ENCODE data around the gene SH2D2A. TPM values are rescaled to one million over a fixed set of nuclear protein-coding genes. Genes with fewer than 3 reads are reported as not detected.

The SH2D2A gene
- total and polyA plus RNA-seq, 9 of the 15 experiments (the other 6 are each of a cell fraction or from before 2014, with no cell fraction given) = 0.89 to 33.6 (median 6.9) TPM

GRCh38 chr1:156814571-156815260 lies 1.9 kb downstream of the SH2D2A start:
- Histone ChIP-seq H4K20me1 (replicated peaks; ENCODE audit: control insufficient read depth, insufficient read depth, low read length) (no peaks in the 10 kb centered on the region), H3K9me3 (replicated peaks; ENCODE audit: control insufficient read depth, insufficient read depth, low read depth, low read length) (no peaks in the 10 kb centered on the region), H3K36me3 (ENCODE audit: control insufficient read depth, insufficient read depth, low read length) (peaks cover 16% of the 10 kb centered on the region; the same call in 2 of the 3 replicates), H3K9me1 (ENCODE audit: control insufficient read depth, insufficient read depth, low read length) (no peaks in the 10 kb centered on the region), H3K27ac (ENCODE audit: extremely low read depth, low read depth, low read length) (peak overlapping the region; percentile 86; the same call in 2 of the 3 replicates), H3K9ac (ENCODE audit: insufficient read depth in 1 of 2, low read depth in 2 of 2, low read length in 2 of 2) (peak overlapping the region; percentile 83 to 96), H3K4me2 (ENCODE audit: insufficient read depth, low read length) (peak overlapping the region; percentile 83), H3K27me3 (ENCODE audit: control insufficient read depth in 2 of 2, insufficient read depth in 2 of 2, low read length in 2 of 2) (no peaks in the 10 kb centered on the region), H3K79me2 (ENCODE audit: control insufficient read depth, insufficient read depth, low read length) (peaks cover 22% of the 10 kb centered on the region), H2AFZ (ENCODE audit: low read depth, low read length) (peak overlapping the region; percentile 94), H3K4me3 (no peak overlapping the region), H3K4me1 (replicated peaks in 1 of 2; ENCODE audit: control insufficient read depth in 2 of 2, insufficient read depth in 2 of 2, low read length in 2 of 2) (peaks cover 50 to 65% of the 10 kb centered on the region in 2 experiments)
- TF ChIP-seq MAX (CRISPR knock-in tag; IDR thresholded peaks at IDR 0.05) (no peak), VEZF1 (CRISPR knock-in tag; IDR thresholded peaks at IDR 0.05) (no peak), ZBTB43 (CRISPR knock-in tag; IDR thresholded peaks at IDR 0.05) (no peak), DEAF1 (CRISPR knock-in tag; IDR thresholded peaks at IDR 0.05) (no peak), BCOR (IDR thresholded peaks at IDR 0.05) (no peak), OTX1 (CRISPR knock-in tag; IDR thresholded peaks at IDR 0.05) (0 out of 2 replicates have a peak, but pooled peaks have one; percentile 14), NCOA1 (IDR thresholded peaks at IDR 0.05; ENCODE audit: low read depth) (no peak), CAMTA2 (CRISPR knock-in tag; conservative IDR thresholded peaks at IDR 0.05) (no peak)
- FAIRE-seq (no peak), DNase-seq (ENCODE audit: extremely low read depth in 1 of 4, low spot score in 3 of 4) (no peak), ATAC-seq (no peak)
- intact Hi-C loops (cut with micrococcal nuclease) = no loop called here
- POLR2A ChIA-PET = interaction anchor here (0.6 to 1.3 kb wide), 3 partner anchors 23 to 115 kb away, joined by 3 to 5 read pairs (median 3); no protein-coding TSS in a partner anchor
- CTCF ChIA-PET (ENCODE audit: low intra/inter-chr PET ratio) = interaction anchor here (0.6 kb wide), 1 partner anchor 46 kb away, joined by 3 read pairs; the partner anchor contains the start of gene NTRK1
- TSS peak; percentile 35 for BruUV-seq (replicated peaks)
- 77% methylated on average over 6 of the region's 7 CpGs for WGBS (ENCODE audit: insufficient coverage, low coverage, missing lambda C conversion rate)
- in situ Hi-C loops (cut with MboI) = no loop called here

All from K562 (cell line).